ENCODE measurements around the gene CLP1.
"Not testable (repeated sequence)": the region's sequence is repeated elsewhere in the genome, so short reads cannot be mapped to it uniquely, and the experiment has no call there.

Gene CLP1

DNA sequence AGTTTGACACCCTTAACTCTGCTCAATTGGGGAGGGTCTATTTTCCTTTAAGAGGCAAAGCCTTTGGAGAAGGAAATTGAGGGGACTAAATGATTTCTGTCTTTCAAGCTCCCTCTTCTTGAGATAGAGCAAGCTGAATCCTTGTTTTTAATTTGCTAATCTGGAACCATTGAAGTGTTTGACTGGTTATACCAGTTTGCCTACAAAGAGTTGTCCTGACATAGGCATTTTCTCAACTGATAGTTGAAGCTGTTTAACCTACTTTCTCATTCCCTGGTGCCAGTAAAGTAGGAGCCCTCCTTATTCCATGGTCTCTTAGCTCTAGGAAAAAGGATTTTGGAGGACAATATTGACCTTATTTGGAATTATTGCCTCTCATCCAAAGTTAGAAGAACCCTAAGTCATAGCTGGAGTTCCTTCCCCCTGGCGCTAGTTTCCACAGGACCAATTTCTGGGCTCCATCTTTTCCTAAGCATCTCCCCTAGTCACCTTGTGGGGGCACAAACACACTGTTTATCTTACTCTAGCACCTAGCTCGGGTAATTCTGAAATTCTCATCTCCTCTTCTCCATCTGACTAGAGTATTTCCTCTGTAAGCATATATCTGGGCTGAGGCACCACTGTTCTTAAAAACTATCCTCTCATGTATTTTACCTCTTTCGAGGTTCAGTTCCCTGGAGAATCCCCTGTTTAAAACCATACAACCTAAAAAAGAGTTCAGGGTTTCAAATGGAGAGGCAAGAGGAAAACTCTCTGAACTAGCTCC is 17.8 kb downstream of the CLP1 start:
- no peak overlapping the region for H3K9ac ChIP-seq (ENCODE audit: low read length)
- H3K36me3 ChIP-seq (ENCODE audit: control insufficient read depth, insufficient read depth, low read length) = peaks cover 9% of the 10 kb centered on the region
- H3K27me3 ChIP-seq (ENCODE audit: control insufficient read depth, insufficient read depth, low read length) = no peaks in the 10 kb centered on the region
- no peak overlapping the region for H3K4me3 ChIP-seq (ENCODE audit: low read length)
- H3K4me1 ChIP-seq (ENCODE audit: control insufficient read depth, insufficient read depth, low read length) = peaks cover 26% of the 10 kb centered on the region
- no peaks in the 10 kb centered on the region for H3K9me3 ChIP-seq (ENCODE audit: control insufficient read depth, low read length)

DNA sequence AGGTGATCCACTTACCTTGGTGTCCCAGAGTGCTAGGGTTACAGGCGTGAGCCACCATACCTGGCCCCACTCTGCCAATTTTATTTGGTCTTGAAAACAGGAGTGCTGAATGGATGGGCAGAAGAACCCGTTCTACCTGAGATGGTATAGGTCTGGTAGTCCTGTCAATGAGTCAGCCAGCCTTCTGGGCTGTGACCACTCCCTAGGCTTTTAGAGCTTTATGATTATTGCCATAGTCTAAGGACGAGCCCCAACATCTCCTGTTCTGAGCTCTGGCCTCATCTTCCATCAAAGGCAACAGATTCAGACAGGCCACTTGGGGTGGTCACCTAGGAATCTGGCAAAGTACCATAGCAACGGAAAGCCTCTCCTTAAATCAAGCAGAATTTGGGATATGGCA is 21.8 kb downstream of the CLP1 start:
- no peaks in the 10 kb centered on the region for H3K27me3 ChIP-seq (ENCODE audit: control insufficient read depth, insufficient read depth, low read length)
- no peaks in the 10 kb centered on the region for H3K36me3 ChIP-seq (ENCODE audit: control insufficient read depth, insufficient read depth, low read length)
- H3K4me1 ChIP-seq (ENCODE audit: control insufficient read depth, insufficient read depth, low read length) = peaks cover 32% of the 10 kb centered on the region
- H3K4me3 ChIP-seq (ENCODE audit: low read length) = no peak overlapping the region
- H3K9me3 ChIP-seq (ENCODE audit: control insufficient read depth, low read length) = no peaks in the 10 kb centered on the region
- no peak overlapping the region for H3K9ac ChIP-seq (ENCODE audit: low read length)

DNA sequence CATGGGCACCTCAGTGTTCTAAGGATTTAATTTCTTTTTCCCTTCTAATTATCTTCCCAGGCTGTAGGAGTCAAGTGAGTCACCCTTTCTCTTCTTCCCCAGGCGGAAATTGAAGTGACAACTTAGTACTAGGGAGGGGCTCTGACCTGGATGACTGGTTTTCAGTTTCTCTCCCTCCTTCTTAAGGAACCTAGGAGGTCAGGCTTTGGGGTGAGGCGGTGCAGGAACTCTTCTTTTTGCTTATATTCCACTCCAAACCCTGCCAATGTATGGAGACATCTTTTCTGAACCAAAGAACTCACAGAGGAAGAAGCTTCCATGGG is 23.0 kb downstream of the CLP1 start:
- Histone ChIP-seq H3K27me3 (ENCODE audit: control insufficient read depth, insufficient read depth, low read length) (no peaks in the 10 kb centered on the region), H3K36me3 (ENCODE audit: control insufficient read depth, insufficient read depth, low read length) (peaks cover 5% of the 10 kb centered on the region), H3K4me1 (ENCODE audit: control insufficient read depth, insufficient read depth, low read length) (peaks cover 23% of the 10 kb centered on the region), H3K9me3 (ENCODE audit: control insufficient read depth, low read length) (no peaks in the 10 kb centered on the region), H3K9ac (ENCODE audit: low read length) (no peak overlapping the region), H3K4me3 (ENCODE audit: low read length) (no peak overlapping the region)

DNA sequence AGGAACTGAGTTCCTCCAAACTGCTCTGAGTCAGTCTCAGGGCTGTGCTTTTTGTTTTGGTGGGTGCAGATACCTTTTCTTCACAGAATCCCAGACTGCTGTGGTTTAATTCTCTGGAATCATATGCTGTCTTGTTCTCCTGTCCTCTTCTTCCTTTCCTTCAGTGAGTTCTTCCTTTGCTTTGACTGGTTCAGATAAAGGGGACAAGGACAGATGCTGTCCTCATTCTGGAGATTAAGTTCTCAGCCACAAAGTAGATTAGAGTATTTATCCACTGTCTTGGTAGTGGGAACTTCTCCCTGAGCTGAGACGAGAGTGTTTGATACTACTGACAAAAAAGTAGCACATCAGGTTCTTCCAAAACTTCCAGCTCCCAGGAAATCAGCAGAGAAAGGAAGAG is 23.6 kb downstream of the CLP1 start:
- Histone ChIP-seq H3K36me3 (ENCODE audit: control insufficient read depth, insufficient read depth, low read length) (peaks cover 5% of the 10 kb centered on the region), H3K9me3 (ENCODE audit: control insufficient read depth, low read length) (no peaks in the 10 kb centered on the region), H3K4me3 (ENCODE audit: low read length) (no peak overlapping the region), H3K27me3 (ENCODE audit: control insufficient read depth, insufficient read depth, low read length) (no peaks in the 10 kb centered on the region), H3K9ac (ENCODE audit: low read length) (no peak overlapping the region), H3K4me1 (ENCODE audit: control insufficient read depth, insufficient read depth, low read length) (peaks cover 18% of the 10 kb centered on the region)

DNA sequence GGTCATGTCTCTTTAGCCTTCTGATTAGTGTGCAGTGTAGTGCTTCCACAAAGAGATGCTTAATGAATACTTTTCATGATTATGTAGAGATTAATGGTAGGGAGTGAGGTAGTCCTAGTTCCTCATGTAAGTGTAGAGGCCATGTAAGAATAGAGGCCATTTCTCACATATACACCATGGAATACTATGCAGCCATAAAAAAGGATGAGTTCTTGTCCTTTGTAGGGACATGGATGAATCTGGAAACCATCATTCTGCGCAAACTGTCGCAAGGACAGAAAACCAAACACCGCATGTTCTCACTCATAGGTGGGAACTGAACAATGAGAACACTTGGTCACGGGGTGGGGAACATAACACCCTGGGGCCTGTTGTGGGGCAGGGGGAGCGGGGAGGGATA is 32.9 kb downstream of the CLP1 start:
- H3K27me3 ChIP-seq (ENCODE audit: control insufficient read depth, insufficient read depth, low read length); H3K9me3 ChIP-seq (ENCODE audit: control insufficient read depth, low read length); H3K4me1 ChIP-seq (ENCODE audit: control insufficient read depth, insufficient read depth, low read length); H3K9ac ChIP-seq (ENCODE audit: low read length); H3K36me3 ChIP-seq (ENCODE audit: control insufficient read depth, insufficient read depth, low read length); H3K4me3 ChIP-seq (ENCODE audit: low read length): not testable (repeated sequence)

DNA sequence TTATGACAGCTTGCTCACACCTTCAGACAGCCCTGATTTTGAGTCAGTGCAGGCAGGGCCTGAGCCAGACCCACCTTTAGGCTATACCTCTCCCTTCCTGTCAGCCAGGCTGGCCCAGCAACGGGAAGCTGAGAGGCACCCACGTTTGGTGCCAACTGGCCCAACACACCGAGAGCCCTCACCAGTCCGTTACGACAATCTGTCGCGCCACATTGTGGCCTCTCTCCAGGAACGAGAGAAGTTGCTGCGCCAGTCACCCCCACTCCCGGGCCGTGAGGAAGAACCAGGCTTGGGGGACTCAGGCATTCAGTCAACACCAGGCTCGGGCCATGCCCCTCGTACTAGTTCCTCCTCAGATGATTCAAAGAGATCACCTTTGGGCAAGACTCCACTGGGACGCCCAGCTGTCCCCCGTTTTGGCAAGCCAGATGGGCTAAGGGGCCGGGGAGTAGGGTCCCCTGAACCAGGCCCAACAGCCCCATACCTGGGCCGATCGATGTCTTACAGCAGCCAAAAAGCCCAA is 41.3 kb downstream of the CLP1 start:
- H3K4me1 ChIP-seq (ENCODE audit: control insufficient read depth, insufficient read depth, low read length) = no peaks in the 10 kb centered on the region
- H3K27me3 ChIP-seq (ENCODE audit: control insufficient read depth, insufficient read depth, low read length) = no peaks in the 10 kb centered on the region
- H3K4me3 ChIP-seq (ENCODE audit: low read length) = no peak overlapping the region
- H3K36me3 ChIP-seq (ENCODE audit: control insufficient read depth, insufficient read depth, low read length) = peaks cover 14% of the 10 kb centered on the region
- H3K9me3 ChIP-seq (ENCODE audit: control insufficient read depth, low read length) = no peaks in the 10 kb centered on the region
- no peak overlapping the region for H3K9ac ChIP-seq (ENCODE audit: low read length)

DNA sequence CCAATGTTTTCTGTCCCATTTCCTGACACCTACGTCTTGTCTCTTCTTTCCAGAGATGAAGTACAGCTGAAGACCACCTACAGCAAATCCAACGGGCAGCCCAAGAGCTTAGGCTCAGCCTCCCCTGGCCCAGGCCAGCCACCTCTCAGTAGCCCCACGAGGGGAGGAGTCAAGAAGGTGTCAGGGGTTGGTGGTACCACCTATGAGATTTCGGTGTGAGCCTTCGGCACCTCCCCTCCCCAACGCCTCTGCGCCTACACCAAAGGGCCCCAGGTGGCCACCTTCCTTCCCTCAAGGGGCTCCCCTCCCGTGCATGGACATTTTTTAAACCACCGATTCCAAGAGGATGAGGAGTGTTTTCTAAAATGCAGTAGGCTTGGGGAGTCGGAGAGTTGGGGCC is 42.3 kb downstream of the CLP1 start:
- H3K36me3 ChIP-seq (ENCODE audit: control insufficient read depth, insufficient read depth, low read length) = peaks cover 16% of the 10 kb centered on the region
- H3K27me3 ChIP-seq (ENCODE audit: control insufficient read depth, insufficient read depth, low read length) = no peaks in the 10 kb centered on the region
- H3K4me3 ChIP-seq (ENCODE audit: low read length) = no peak overlapping the region
- no peak overlapping the region for H3K9ac ChIP-seq (ENCODE audit: low read length)
- H3K9me3 ChIP-seq (ENCODE audit: control insufficient read depth, low read length) = no peaks in the 10 kb centered on the region
- H3K4me1 ChIP-seq (ENCODE audit: control insufficient read depth, insufficient read depth, low read length) = no peaks in the 10 kb centered on the region

DNA sequence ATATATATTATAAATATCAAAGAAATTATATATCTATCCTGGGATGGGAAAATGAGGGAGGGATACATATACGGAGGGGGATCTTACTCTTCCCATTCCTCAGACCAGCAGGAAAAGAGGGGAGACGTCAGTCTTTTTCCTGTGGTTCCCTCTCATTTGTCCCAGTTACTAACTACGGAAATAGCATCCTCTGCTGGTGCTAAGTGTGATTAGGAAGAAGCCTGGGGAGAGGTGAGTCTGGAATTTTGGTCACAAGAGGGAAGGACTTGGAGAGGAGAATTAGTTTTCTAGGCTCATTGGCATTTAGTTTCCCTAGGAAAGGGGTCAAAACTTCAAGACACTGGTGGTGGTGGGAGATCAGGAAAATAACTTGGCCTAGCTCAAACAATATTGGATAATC is 42.9 kb downstream of the CLP1 start:
- Histone ChIP-seq H3K4me1 (ENCODE audit: control insufficient read depth, insufficient read depth, low read length) (no peaks in the 10 kb centered on the region), H3K4me3 (ENCODE audit: low read length) (no peak overlapping the region), H3K9ac (ENCODE audit: low read length) (no peak overlapping the region), H3K9me3 (ENCODE audit: control insufficient read depth, low read length) (no peaks in the 10 kb centered on the region), H3K27me3 (ENCODE audit: control insufficient read depth, insufficient read depth, low read length) (no peaks in the 10 kb centered on the region), H3K36me3 (ENCODE audit: control insufficient read depth, insufficient read depth, low read length) (peaks cover 18% of the 10 kb centered on the region)

DNA sequence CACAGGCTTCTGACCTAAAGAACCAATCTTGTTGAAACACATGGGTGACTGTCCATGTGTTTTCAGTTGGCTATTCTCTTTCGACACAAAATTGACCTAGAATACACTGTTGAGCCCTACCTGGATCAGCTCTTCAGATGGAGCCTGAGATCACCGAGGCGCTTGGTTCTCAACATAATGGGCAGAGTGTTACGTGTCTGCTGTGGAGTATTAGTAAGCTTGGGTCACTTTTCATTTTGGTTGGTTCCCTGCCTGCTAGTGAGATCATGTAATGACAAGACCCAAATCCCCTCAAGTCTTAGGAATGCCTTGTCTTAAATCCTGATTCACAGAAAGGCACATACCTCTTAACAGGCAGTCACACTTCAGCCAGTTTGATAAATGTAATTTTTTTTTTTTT is 45.8 kb downstream of the CLP1 start:
- no peak overlapping the region for H3K9ac ChIP-seq (ENCODE audit: low read length)
- no peaks in the 10 kb centered on the region for H3K27me3 ChIP-seq (ENCODE audit: control insufficient read depth, insufficient read depth, low read length)
- H3K4me3 ChIP-seq (ENCODE audit: low read length) = no peak overlapping the region
- no peaks in the 10 kb centered on the region for H3K4me1 ChIP-seq (ENCODE audit: control insufficient read depth, insufficient read depth, low read length)
- peaks cover 11% of the 10 kb centered on the region for H3K36me3 ChIP-seq (ENCODE audit: control insufficient read depth, insufficient read depth, low read length)
- H3K9me3 ChIP-seq (ENCODE audit: control insufficient read depth, low read length) = no peaks in the 10 kb centered on the region

DNA sequence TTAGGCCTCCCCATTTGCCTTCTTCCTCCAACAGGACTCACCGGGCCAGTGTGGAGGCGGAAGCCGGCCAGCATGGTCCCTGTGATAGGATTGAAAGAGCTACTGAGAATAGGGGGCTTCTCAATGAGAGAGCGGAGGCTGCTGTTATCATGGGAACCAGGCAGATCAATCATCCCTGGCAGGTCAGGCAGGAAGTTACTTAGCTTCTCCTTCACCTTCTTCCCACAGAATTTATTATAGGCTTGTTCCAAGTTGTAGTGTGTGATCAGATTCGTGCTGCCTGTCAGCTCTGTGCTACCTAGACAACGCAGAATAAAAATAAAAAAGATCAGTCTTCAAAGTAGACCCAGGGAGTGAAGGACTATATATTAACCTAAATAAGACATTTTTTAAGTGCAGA is 47.4 kb downstream of the CLP1 start:
- Histone ChIP-seq H3K27me3 (ENCODE audit: control insufficient read depth, insufficient read depth, low read length) (no peaks in the 10 kb centered on the region), H3K36me3 (ENCODE audit: control insufficient read depth, insufficient read depth, low read length) (peaks cover 3% of the 10 kb centered on the region), H3K4me1 (ENCODE audit: control insufficient read depth, insufficient read depth, low read length) (no peaks in the 10 kb centered on the region), H3K9ac (ENCODE audit: low read length) (no peak overlapping the region), H3K4me3 (ENCODE audit: low read length) (no peak overlapping the region), H3K9me3 (ENCODE audit: control insufficient read depth, low read length) (no peaks in the 10 kb centered on the region)

DNA sequence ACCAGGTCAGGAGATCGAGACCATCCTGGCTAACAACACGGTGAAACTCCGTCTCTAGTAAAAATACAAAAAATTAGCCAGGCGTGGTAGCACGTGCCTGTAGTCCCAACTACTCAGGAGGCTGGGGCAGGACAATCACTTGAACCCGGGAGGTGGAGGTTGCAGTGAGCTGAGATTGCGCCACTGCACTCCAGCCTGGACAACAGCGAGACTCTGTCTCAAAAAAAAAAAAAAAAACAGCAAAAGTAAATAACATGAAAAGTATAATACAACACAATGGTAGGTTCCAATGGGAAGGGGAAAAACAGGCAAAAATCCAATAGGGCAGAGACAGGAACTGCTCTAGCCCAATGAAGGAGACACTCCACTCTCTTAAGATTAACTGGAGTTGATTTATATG is 47.9 kb downstream of the CLP1 start:
- H3K9ac ChIP-seq (ENCODE audit: low read length); H3K9me3 ChIP-seq (ENCODE audit: control insufficient read depth, low read length); H3K4me3 ChIP-seq (ENCODE audit: low read length); H3K4me1 ChIP-seq (ENCODE audit: control insufficient read depth, insufficient read depth, low read length); H3K27me3 ChIP-seq (ENCODE audit: control insufficient read depth, insufficient read depth, low read length); H3K36me3 ChIP-seq (ENCODE audit: control insufficient read depth, insufficient read depth, low read length): not testable (repeated sequence)

DNA sequence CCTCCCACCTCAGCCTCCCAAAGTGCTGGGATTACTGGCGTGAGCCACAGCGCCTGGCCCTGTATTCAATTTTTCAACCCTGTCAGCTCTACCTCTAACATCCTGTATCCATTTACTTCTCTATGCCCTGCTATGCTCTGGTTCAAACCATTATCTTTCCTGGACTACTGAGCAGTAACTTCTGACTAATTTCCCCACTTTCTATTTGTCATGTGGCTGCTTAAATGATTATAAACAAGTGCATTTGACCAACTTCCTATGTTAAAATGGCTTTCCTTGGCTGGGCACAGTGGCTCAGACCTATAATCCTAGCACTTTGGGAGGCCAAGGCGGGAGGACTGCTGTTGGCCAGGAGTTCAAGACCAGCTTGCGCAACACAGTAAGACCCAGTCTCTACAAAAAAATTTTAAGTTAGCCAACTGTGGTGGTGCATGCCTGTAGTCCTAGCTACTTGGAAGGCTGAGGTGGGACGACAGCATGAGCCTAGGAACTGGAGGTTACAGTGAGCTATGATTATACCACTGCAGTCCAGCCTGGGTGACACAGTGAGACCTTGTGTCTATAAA is 52.3 kb downstream of the CLP1 start:
- no peak overlapping the region for H3K9ac ChIP-seq (ENCODE audit: low read length)
- peaks cover 1% of the 10 kb centered on the region for H3K36me3 ChIP-seq (ENCODE audit: control insufficient read depth, insufficient read depth, low read length)
- no peak overlapping the region for H3K4me3 ChIP-seq (ENCODE audit: low read length)
- no peaks in the 10 kb centered on the region for H3K27me3 ChIP-seq (ENCODE audit: control insufficient read depth, insufficient read depth, low read length)
- peaks cover 17% of the 10 kb centered on the region for H3K4me1 ChIP-seq (ENCODE audit: control insufficient read depth, insufficient read depth, low read length)
- no peaks in the 10 kb centered on the region for H3K9me3 ChIP-seq (ENCODE audit: control insufficient read depth, low read length)

Measured in mucosa of stomach (tissue), 1 donor.